Measurements from ENCODE around the gene SNAPC4. TPM values are rescaled to one million over a fixed set of nuclear protein-coding genes. Genes with fewer than 3 reads are reported as not detected.

Gene SNAPC4
- total and polyA plus RNA-seq, 9 of the 15 experiments (the other 6 are each of a cell fraction or from before 2014, with no cell fraction given), result 0.21 to 21.8 (median 8.8) TPM

GRCh38 chr9:136439481-136440408 is 39.8 kb upstream of the SNAPC4 start, which contains the start of gene INPP5E (continued):
- no peak for TF ChIP-seq ZNF592 (IDR thresholded peaks at IDR 0.05)
- TF ChIP-seq ZBTB8A (IDR thresholded peaks at IDR 0.05; ENCODE audit: partially characterized antibody), result no peak
- no peak for TF ChIP-seq SMAD4 (CRISPR knock-in tag; conservative IDR thresholded peaks at IDR 0.05)
- TF ChIP-seq HIVEP1 (CRISPR knock-in tag; IDR thresholded peaks at IDR 0.05), result no peak
- no peak for TF ChIP-seq JUND (IDR thresholded peaks at IDR 0.05; ENCODE audit: borderline replicate concordance, low read depth, low read length)
- no peak for TF ChIP-seq JUND (tag; IDR thresholded peaks at IDR 0.05; ENCODE audit: borderline replicate concordance, low read depth, low read length)
- TF ChIP-seq OTX1 (CRISPR knock-in tag; IDR thresholded peaks at IDR 0.05), result no peak
- TF ChIP-seq TCFL5 (CRISPR knock-in tag; conservative IDR thresholded peaks at IDR 0.05), result no peak
- no peak for TF ChIP-seq NFATC3 (IDR thresholded peaks at IDR 0.05)
- TF ChIP-seq SREBF1 (IDR thresholded peaks at IDR 0.05; ENCODE audit: borderline replicate concordance, low read depth, low read length), result no peak
- TF ChIP-seq SNRNP70 (optimal IDR thresholded peaks at IDR 0.05; ENCODE audit: low read depth, low read length), result no peak
- no peak for TF ChIP-seq KDM1A (IDR thresholded peaks at IDR 0.05)
- TF ChIP-seq SMARCE1 (IDR thresholded peaks at IDR 0.05), result no peak
- TF ChIP-seq NCOA6 (IDR thresholded peaks at IDR 0.05), result peak; percentile 33; the same call in 1 of the 2 replicates
- TF ChIP-seq PTTG1 (tag; IDR thresholded peaks at IDR 0.05; ENCODE audit: low read depth), result no peak
- no peak for TF ChIP-seq STAT5B (CRISPR knock-in tag; IDR thresholded peaks at IDR 0.05)
- TF ChIP-seq ZNF699 (CRISPR knock-in tag; IDR thresholded peaks at IDR 0.05; ENCODE audit: insufficient replicate concordance), result no peak
- no peak for TF ChIP-seq ZNF586 (CRISPR knock-in tag; conservative IDR thresholded peaks at IDR 0.05)
- no peak for TF ChIP-seq TBL1XR1 (IDR thresholded peaks at IDR 0.05; ENCODE audit: low read length in 2 of 2)
- TF ChIP-seq GTF2F1 (IDR thresholded peaks at IDR 0.05; ENCODE audit: low read depth, low read length), result no peak
- no peak for TF ChIP-seq ZNF134 (CRISPR knock-in tag; conservative IDR thresholded peaks at IDR 0.05)
- no peak for TF ChIP-seq HBP1 (CRISPR knock-in tag; IDR thresholded peaks at IDR 0.05)
- TF ChIP-seq ZKSCAN1 (IDR thresholded peaks at IDR 0.05; ENCODE audit: low read depth, low read length), result no peak
- no peak for TF ChIP-seq ZNF57 (CRISPR knock-in tag; IDR thresholded peaks at IDR 0.05)
- TF ChIP-seq PHF8 (IDR thresholded peaks at IDR 0.05; ENCODE audit: borderline replicate concordance, low read length), result peak; percentile 64; the same call in 1 of the 2 replicates
